ENCODE data around the gene PARD6A. TPM values are rescaled to one million over a fixed set of nuclear protein-coding genes. Genes with fewer than 3 reads are reported as not detected.
A peak's percentile ranks its signal among the peaks of the same experiment; 100 is the strongest.

Gene PARD6A
- total and polyA plus RNA-seq, 2 of the 13 experiments (the other 11 are each of a cell fraction or from before 2014, with no cell fraction given), result 3.5 to 4.3 TPM

DNA sequence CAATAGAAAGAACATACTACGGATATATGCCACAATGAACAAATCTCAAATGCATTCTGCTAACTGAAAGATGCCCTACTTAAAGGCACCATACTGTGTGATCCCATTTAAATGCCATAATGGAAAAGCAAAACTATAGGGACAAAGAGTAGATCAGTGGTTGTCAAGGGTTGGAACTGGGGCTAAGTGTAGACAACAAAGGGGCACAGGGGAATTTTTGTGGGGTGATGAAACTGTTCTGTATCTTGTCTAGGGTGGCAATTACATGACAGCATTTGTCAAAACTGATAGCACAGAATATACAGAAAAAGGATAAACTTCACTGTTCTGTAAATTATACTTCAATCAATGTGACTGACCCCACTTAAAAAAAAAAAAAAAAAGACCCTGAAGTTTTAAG, 40.7 kb downstream of the PARD6A start:
- POLR2A ChIA-PET, result interaction anchor here (0.9 kb wide), 1 partner anchor 18 kb away, joined by 3 read pairs; the partner anchor contains the start of gene GFOD2
- 98% methylated on average over 1 of the region's 1 CpG for WGBS (ENCODE audit: low lambda C conversion rate)
- peaks cover 5% of the 10 kb centered on the region for H3K79me2 ChIP-seq (ENCODE audit: insufficient read depth, low read length)
- H3K27me3 ChIP-seq (ENCODE audit: control insufficient read depth in 1 of 2, insufficient read depth in 2 of 2, low read length in 2 of 2), result no peaks in the 10 kb centered on the region
- no peak overlapping the region for H2AFZ ChIP-seq (ENCODE audit: low read length)
- in situ Hi-C loops (cut with HindIII; ENCODE audit: extremely low pct_ligation_motif_present, low pct_unique_long_range_greater_than_20kb), result no loop called here
- peaks cover 0 to 3% of the 10 kb centered on the region in 2 experiments; a peak in 3 of 5 replicates for H3K36me3 ChIP-seq (replicated peaks in 1 of 2; ENCODE audit: control insufficient read depth in 1 of 2, insufficient read depth in 2 of 2, low read length in 2 of 2)
- H3K9ac ChIP-seq (ENCODE audit: insufficient read depth, low read depth, low read length), result no peak overlapping the region
- DNase-seq (ENCODE audit: low spot score) (no peak), FAIRE-seq (peak; percentile 60), ATAC-seq (no peak)
- TF ChIP-seq, protein P1, sequence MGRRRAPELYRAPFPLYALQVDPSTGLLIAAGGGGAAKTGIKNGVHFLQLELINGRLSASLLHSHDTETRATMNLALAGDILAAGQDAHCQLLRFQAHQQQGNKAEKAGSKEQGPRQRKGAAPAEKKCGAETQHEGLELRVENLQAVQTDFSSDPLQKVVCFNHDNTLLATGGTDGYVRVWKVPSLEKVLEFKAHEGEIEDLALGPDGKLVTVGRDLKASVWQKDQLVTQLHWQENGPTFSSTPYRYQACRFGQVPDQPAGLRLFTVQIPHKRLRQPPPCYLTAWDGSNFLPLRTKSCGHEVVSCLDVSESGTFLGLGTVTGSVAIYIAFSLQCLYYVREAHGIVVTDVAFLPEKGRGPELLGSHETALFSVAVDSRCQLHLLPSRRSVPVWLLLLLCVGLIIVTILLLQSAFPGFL (CRISPR knock-in tag; IDR thresholded peaks at IDR 0.05), result no peak
- H3K4me3 ChIP-seq (replicated peaks in 1 of 3; ENCODE audit: insufficient read depth in 1 of 3, low read depth in 2 of 3, low read length in 3 of 3), result no peak overlapping the region
- H3K9me3 ChIP-seq (ENCODE audit: low read length), result no peaks in the 10 kb centered on the region
- no peak overlapping the region for H3K4me2 ChIP-seq (ENCODE audit: low read depth, low read length)
- CTCF ChIA-PET (ENCODE audit: low intra/inter-chr PET ratio, low total read pairs), result no interaction called here
- intact Hi-C loops (cut with micrococcal nuclease; ENCODE audit: unreplicated experiment), result no loop called here
- no TSS peak for BruUV-seq (replicated peaks)
- no peak overlapping the region for H3K27ac ChIP-seq (ENCODE audit: extremely low read length, insufficient read depth, low read length)
- peaks cover 13% of the 10 kb centered on the region for H3K4me1 ChIP-seq (ENCODE audit: insufficient read depth, low read length)
- H4K20me1 ChIP-seq (ENCODE audit: insufficient read depth, low read length), result no peaks in the 10 kb centered on the region

DNA sequence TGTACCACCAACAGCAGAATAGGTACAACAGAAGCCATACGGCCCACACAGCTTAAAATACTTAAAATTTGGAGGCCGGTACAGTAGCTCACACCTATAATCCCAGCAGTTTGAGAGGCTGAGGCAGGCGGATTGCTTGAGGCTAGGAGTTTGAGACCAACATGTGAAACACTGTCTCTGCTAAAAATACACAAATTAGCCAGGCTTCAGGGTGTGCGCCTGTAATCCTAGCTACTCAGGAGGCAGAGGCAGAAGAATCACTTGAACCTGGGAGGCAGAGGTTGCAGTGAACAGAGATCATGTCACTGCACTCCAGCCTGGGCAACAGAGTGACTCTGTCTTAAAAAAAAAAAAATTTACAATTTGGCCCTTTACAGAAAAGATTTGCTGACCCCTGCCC, 41.4 kb downstream of the PARD6A start:
- ATAC-seq, result no peak
- in situ Hi-C loops (cut with HindIII; ENCODE audit: extremely low pct_ligation_motif_present, low pct_unique_long_range_greater_than_20kb), result no loop called here

More for the DNA sequence above, 41.4 kb downstream of the PARD6A start:
- intact Hi-C loops (cut with micrococcal nuclease; ENCODE audit: unreplicated experiment), result no loop called here
- peaks cover 13% of the 10 kb centered on the region for H3K4me1 ChIP-seq (ENCODE audit: insufficient read depth, low read length)
- H2AFZ ChIP-seq (ENCODE audit: low read length), result no peak overlapping the region
- H3K79me2 ChIP-seq (ENCODE audit: insufficient read depth, low read length), result peaks cover 5% of the 10 kb centered on the region
- ChIA-PET POLR2A (no interaction called here), CTCF (ENCODE audit: low intra/inter-chr PET ratio, low total read pairs) (no interaction called here)
- H3K9ac ChIP-seq (ENCODE audit: insufficient read depth, low read depth, low read length), result no peak overlapping the region
- BruUV-seq (replicated peaks), result no TSS peak
- no peak overlapping the region for H3K4me2 ChIP-seq (ENCODE audit: low read depth, low read length)
- no peak overlapping the region for H3K27ac ChIP-seq (ENCODE audit: extremely low read length, insufficient read depth, low read length)
- no peak overlapping the region for H3K4me3 ChIP-seq (replicated peaks in 1 of 3; ENCODE audit: insufficient read depth in 1 of 3, low read depth in 2 of 3, low read length in 3 of 3)
- H3K36me3 ChIP-seq (replicated peaks in 1 of 2; ENCODE audit: control insufficient read depth in 1 of 2, insufficient read depth in 2 of 2, low read length in 2 of 2), result peaks cover 0 to 3% of the 10 kb centered on the region in 2 experiments; a peak in 3 of 5 replicates
- FAIRE-seq (no peak), DNase-seq (ENCODE audit: low spot score) (no peak)
- H3K27me3 ChIP-seq (ENCODE audit: control insufficient read depth in 1 of 2, insufficient read depth in 2 of 2, low read length in 2 of 2), result no peaks in the 10 kb centered on the region
- H3K9me3 ChIP-seq (ENCODE audit: low read length), result no peaks in the 10 kb centered on the region
- TF ChIP-seq, protein P2, sequence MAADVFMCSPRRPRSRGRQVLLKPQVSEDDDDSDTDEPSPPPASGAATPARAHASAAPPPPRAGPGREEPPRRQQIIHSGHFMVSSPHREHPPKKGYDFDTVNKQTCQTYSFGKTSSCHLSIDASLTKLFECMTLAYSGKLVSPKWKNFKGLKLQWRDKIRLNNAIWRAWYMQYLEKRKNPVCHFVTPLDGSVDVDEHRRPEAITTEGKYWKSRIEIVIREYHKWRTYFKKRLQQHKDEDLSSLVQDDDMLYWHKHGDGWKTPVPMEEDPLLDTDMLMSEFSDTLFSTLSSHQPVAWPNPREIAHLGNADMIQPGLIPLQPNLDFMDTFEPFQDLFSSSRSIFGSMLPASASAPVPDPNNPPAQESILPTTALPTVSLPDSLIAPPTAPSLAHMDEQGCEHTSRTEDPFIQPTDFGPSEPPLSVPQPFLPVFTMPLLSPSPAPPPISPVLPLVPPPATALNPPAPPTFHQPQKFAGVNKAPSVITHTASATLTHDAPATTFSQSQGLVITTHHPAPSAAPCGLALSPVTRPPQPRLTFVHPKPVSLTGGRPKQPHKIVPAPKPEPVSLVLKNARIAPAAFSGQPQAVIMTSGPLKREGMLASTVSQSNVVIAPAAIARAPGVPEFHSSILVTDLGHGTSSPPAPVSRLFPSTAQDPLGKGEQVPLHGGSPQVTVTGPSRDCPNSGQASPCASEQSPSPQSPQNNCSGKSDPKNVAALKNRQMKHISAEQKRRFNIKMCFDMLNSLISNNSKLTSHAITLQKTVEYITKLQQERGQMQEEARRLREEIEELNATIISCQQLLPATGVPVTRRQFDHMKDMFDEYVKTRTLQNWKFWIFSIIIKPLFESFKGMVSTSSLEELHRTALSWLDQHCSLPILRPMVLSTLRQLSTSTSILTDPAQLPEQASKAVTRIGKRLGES (CRISPR knock-in tag; IDR thresholded peaks at IDR 0.05; ENCODE audit: borderline replicate concordance), result no peak
- TF ChIP-seq SOX5 (CRISPR knock-in tag; IDR thresholded peaks at IDR 0.05; ENCODE audit: borderline replicate concordance) (no peak), RARA (CRISPR knock-in tag; IDR thresholded peaks at IDR 0.05) (no peak), NKX3-1 (CRISPR knock-in tag; IDR thresholded peaks at IDR 0.05) (no peak), ZNF790 (CRISPR knock-in tag; IDR thresholded peaks at IDR 0.05; ENCODE audit: borderline replicate concordance) (no peak), GABPB1 (CRISPR knock-in tag; IDR thresholded peaks at IDR 0.05) (no peak), RBM39 (IDR thresholded peaks at IDR 0.05; ENCODE audit: low read depth, low read length, poor library complexity, severe bottlenecking) (no peak), NFKBIZ (CRISPR knock-in tag; IDR thresholded peaks at IDR 0.05) (no peak), MAFG (CRISPR knock-in tag; IDR thresholded peaks at IDR 0.05) (no peak), ZFP36L1 (CRISPR knock-in tag; IDR thresholded peaks at IDR 0.05) (no peak)
- TF ChIP-seq, protein P3, sequence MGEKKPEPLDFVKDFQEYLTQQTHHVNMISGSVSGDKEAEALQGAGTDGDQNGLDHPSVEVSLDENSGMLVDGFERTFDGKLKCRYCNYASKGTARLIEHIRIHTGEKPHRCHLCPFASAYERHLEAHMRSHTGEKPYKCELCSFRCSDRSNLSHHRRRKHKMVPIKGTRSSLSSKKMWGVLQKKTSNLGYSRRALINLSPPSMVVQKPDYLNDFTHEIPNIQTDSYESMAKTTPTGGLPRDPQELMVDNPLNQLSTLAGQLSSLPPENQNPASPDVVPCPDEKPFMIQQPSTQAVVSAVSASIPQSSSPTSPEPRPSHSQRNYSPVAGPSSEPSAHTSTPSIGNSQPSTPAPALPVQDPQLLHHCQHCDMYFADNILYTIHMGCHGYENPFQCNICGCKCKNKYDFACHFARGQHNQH (CRISPR knock-in tag; IDR thresholded peaks at IDR 0.05), result no peak
- 98% methylated on average over 4 of the region's 4 CpGs for WGBS (ENCODE audit: low lambda C conversion rate)
- H4K20me1 ChIP-seq (ENCODE audit: insufficient read depth, low read length), result no peaks in the 10 kb centered on the region

Measured in HepG2 (cell line).